Ishikawa (cell line): ENCODE results near the gene FEZF2.

ENCODE experiments used
- CEBPB ChIP-seq: IDR thresholded peaks from 2 replicates; pipeline ENCODE4 v1.6.1; 2012
- CREB1 ChIP-seq: IDR thresholded peaks from 2 replicates; pipeline ENCODE4 v1.6.1; 2012; ENCODE audit warnings: low read depth
- EGR1 ChIP-seq: IDR thresholded peaks from 2 replicates; pipeline ENCODE4 v1.6.1; 2012
- EP300 ChIP-seq: IDR thresholded peaks from 2 replicates; pipeline ENCODE4 v1.6.1; 2012; ENCODE audit warnings: borderline replicate concordance
- FOXM1 ChIP-seq: IDR thresholded peaks from 2 replicates; pipeline ENCODE4 v1.6.1; 2012; ENCODE audit warnings: low read depth, borderline replicate concordance
- MAX ChIP-seq: IDR thresholded peaks from 2 replicates; pipeline ENCODE4 v1.6.1; 2012
- NFIC ChIP-seq: IDR thresholded peaks from 2 replicates; pipeline ENCODE4 v1.6.1; 2012
- RAD21 ChIP-seq: IDR thresholded peaks from 2 replicates; pipeline ENCODE4 v1.6.1; 2012; ENCODE audit warnings: low read depth
- REST ChIP-seq: IDR thresholded peaks from 2 replicates; pipeline ENCODE4 v1.6.1; 2012; ENCODE audit warnings: low read depth, mild to moderate bottlenecking
- TAF1 ChIP-seq: IDR thresholded peaks from 2 replicates; pipeline ENCODE4 v1.6.1; 2012; ENCODE audit warnings: low read depth, mild to moderate bottlenecking
- TCF12 ChIP-seq: IDR thresholded peaks from 2 replicates; pipeline ENCODE4 v1.6.1; 2012; ENCODE audit warnings: low read depth
- TEAD4 ChIP-seq: IDR thresholded peaks from 2 replicates; pipeline ENCODE4 v1.6.1; 2012
- USF1 ChIP-seq: IDR thresholded peaks from 2 replicates; pipeline ENCODE4 v1.6.1; 2012
- YY1 ChIP-seq: IDR thresholded peaks from 2 replicates; pipeline ENCODE4 v1.6.1; 2012; ENCODE audit warnings: low read depth
- ZBTB7A ChIP-seq: IDR thresholded peaks from 2 replicates; pipeline ENCODE4 v1.6.1; 2012; ENCODE audit warnings: low read depth

FEZF2 gene

GRCh38 chr3:62379321-62379798, 6.0 kb upstream of the FEZF2 start:
- TF ChIP-seq TCF12 (no peak), MAX (no peak), YY1 (no peak), RAD21 (no peak), REST (no peak), ZBTB7A (no peak)

GRCh38 chr3:62378921-62379320, 5.6 kb upstream of the FEZF2 start:
- no peak for TF ChIP-seq ZBTB7A
- TF ChIP-seq NFIC = no peak
- TF ChIP-seq TAF1 = no peak
- TF ChIP-seq EP300 = no peak

GRCh38 chr3:62378311-62378789, 5.0 kb upstream of the FEZF2 start:
- TF ChIP-seq YY1 (no peak), REST (no peak), TCF12 (no peak), CEBPB (no peak), EGR1 (no peak), CREB1 (no peak), TAF1 (no peak), NFIC (no peak), TEAD4 (no peak), EP300 (no peak), USF1 (no peak), RAD21 (no peak)

GRCh38 chr3:62376906-62377877, 3.8 kb upstream of the FEZF2 start:
- TF ChIP-seq FOXM1 = no peak

GRCh38 chr3:62376454-62376720, 3.0 kb upstream of the FEZF2 start:
- TF ChIP-seq RAD21 (no peak), TAF1 (no peak), USF1 (no peak), ZBTB7A (no peak), CEBPB (no peak), REST (no peak), FOXM1 (no peak), TCF12 (no peak), NFIC (no peak), MAX (no peak), YY1 (no peak), TEAD4 (no peak), EGR1 (no peak), EP300 (no peak), CREB1 (no peak)
